Thoracic aorta (tissue), 2 donors: ENCODE results near the gene HSPB2. TPM values are rescaled to one million over a fixed set of nuclear protein-coding genes. Genes with fewer than 3 reads are reported as not detected.

Experiments used
- ATAC-seq: fragments of 150-250 bp; one replicate; pipeline ENCODE4 v1.8.0; 2017; ENCODE audit warnings: low read depth; ENCODE audit not compliant: insufficient number of reproducible peaks, low FRiP score
- DNase-seq: peaks from one replicate; pipeline ENCODE4 v3.0.0-alpha.2; 2020; ENCODE audit warnings: low spot score
- H3K27ac ChIP-seq, 2 donors: fragments of 200-600 bp; sonication (generic); 1 replicate in 1 of 2; 2 replicates in 1 of 2; pipeline ENCODE4 v1.5.1; 2016; ENCODE audit warnings: mild to moderate bottlenecking in 2 of 2, moderate library complexity in 2 of 2
- H3K27me3 ChIP-seq: fragments of 200-600 bp; sonication (generic); replicated peaks from 2 replicates; pipeline ENCODE4 v1.6.0; 2016; ENCODE audit warnings: mild to moderate bottlenecking; ENCODE audit not compliant: insufficient read depth
- H3K36me3 ChIP-seq: fragments of 200-600 bp; sonication (generic); one replicate; pipeline ENCODE4 v1.5.1; 2016
- H3K4me1 ChIP-seq, 2 donors: fragments of 200-600 bp; sonication (generic); 1 replicate in 1 of 2; 2 replicates in 1 of 2; pipeline versions ENCODE4 v1.5.1 to v1.6.0; 2016; ENCODE audit warnings: low read depth in 2 of 2, mild to moderate bottlenecking in 1 of 2; ENCODE audit not compliant: control insufficient read depth in 1 of 2
- H3K4me3 ChIP-seq: fragments of 200-600 bp; sonication (generic); 2 replicates; pipeline ENCODE4 v1.5.1; 2016; ENCODE audit warnings: mild to moderate bottlenecking
- H3K9me3 ChIP-seq: fragments of 200-600 bp; sonication (generic); 2 replicates; pipeline ENCODE4 v1.5.1; 2016
- total RNA-seq, 2 donors: library from RNA; depleted of rRNA; stranded (reverse); fragments of >200 nt; gene quantifications; one replicate each; pipeline versions ENCODE4 v1.1.0 to v1.2.3, GENCODE V29; 2016
- TF ChIP-seq, protein P1 (sequence below): fragments of 200-600 bp; sonication (generic); IDR thresholded peaks from one replicate; pipeline ENCODE4 v1.5.1; 2019; ENCODE audit warnings: antibody characterized with exemption

Gene HSPB2
- total RNA-seq, 2 donors from 2014 or later, result 2.2 to 3.1 TPM

DNA sequence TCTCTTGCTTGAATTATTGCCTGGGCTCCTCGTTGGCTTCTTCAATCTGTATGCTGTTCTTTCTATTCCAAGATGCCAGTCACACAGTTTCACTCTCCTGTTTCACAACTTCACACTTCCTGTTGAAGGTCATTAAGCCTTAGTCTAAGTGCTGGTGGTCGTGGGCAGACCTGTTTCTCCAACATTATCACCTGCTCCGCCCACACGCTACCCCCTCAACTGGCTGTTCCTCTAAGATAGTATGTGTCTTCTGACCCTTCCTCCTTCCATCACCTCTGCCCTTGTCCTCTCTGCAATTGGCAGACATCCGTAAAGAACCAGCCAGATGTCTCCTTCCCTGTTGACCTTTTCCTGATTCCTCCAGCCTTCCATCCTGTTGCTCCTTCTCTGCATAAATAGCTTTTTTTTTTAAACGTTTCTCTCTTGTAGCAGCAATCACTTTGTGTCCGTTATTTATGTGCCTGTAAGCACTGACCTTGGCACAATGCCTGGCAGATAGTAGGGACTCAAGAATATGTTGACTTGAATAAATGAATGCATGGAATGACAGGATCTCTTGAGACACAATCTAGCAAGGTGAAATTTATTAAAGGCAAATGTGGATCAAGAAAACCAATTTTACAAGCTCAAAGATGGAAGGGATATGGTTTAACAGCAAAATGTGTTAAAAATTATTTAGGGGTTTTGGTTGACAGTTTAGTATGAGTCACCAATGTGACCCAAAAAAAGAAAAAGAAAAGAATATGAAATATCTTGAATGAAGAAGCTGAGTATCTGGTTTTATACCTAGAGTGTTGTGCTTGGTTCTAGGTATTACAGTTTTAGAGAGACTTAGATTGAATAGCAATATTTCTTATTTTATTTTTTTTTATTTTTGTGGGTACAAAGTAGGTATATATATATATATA is 37.2 kb downstream of the HSPB2 start:
- H3K9me3 ChIP-seq, result no peaks in the 10 kb centered on the region
- no peaks in the 10 kb centered on the region for H3K27me3 ChIP-seq
- no peak overlapping the region for H3K4me3 ChIP-seq
- H3K36me3 ChIP-seq, result no peaks in the 10 kb centered on the region
- no peak for DNase-seq
- TF ChIP-seq, protein P1, sequence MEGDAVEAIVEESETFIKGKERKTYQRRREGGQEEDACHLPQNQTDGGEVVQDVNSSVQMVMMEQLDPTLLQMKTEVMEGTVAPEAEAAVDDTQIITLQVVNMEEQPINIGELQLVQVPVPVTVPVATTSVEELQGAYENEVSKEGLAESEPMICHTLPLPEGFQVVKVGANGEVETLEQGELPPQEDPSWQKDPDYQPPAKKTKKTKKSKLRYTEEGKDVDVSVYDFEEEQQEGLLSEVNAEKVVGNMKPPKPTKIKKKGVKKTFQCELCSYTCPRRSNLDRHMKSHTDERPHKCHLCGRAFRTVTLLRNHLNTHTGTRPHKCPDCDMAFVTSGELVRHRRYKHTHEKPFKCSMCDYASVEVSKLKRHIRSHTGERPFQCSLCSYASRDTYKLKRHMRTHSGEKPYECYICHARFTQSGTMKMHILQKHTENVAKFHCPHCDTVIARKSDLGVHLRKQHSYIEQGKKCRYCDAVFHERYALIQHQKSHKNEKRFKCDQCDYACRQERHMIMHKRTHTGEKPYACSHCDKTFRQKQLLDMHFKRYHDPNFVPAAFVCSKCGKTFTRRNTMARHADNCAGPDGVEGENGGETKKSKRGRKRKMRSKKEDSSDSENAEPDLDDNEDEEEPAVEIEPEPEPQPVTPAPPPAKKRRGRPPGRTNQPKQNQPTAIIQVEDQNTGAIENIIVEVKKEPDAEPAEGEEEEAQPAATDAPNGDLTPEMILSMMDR, result no peak
- no peak for ATAC-seq
- H3K27ac ChIP-seq, result peak overlapping the region in 1 of 2 donors; percentile 22
- peaks cover 13 to 32% of the 10 kb centered on the region in 2 donors for H3K4me1 ChIP-seq

DNA sequence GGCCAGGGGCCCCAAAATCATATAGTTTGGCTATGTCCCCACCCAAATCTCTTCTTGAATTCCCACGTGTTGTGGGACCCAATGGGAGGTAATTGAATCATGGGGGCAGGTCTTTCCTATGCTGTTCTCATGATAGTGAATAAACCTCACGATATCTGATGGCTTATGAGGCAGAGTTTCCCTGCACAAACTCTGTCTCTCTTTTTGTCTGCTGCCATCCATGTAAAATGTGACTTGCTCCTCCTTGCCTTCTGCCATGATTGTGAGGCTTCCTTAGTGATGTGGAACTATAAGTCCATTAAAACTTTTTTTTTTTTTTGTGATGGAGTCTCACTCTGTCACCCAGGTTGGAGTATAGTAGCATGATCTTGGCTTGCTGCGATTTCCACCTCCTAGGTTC is 39.0 kb downstream of the HSPB2 start:
- Histone ChIP-seq H3K9me3 (no peaks in the 10 kb centered on the region), H3K36me3 (no peaks in the 10 kb centered on the region), H3K27ac (no peak overlapping the region), H3K4me3 (no peak overlapping the region), H3K4me1 (peaks cover 0 to 15% of the 10 kb centered on the region in 2 donors), H3K27me3 (no peaks in the 10 kb centered on the region)
- no peak for DNase-seq
- no peak for ATAC-seq
- TF ChIP-seq, protein P1, result no peak

- DNase-seq (no peak), ATAC-seq (no peak)
- no peaks in the 10 kb centered on the region for H3K36me3 ChIP-seq
- TF ChIP-seq, protein P1, result no peak
- H3K27ac ChIP-seq, result no peak overlapping the region
- no peaks in the 10 kb centered on the region for H3K9me3 ChIP-seq
- no peaks in the 10 kb centered on the region for H3K27me3 ChIP-seq
- peaks cover 0 to 5% of the 10 kb centered on the region in 2 donors for H3K4me1 ChIP-seq
- H3K4me3 ChIP-seq, result no peak overlapping the region
These were observed 41.6 kb downstream of the HSPB2 start for GRCh38 chr11:111954154-111954553.

- ATAC-seq (no peak), DNase-seq (no peak)
- Histone ChIP-seq H3K36me3 (no peaks in the 10 kb centered on the region), H3K27ac (no peak overlapping the region), H3K4me3 (no peak overlapping the region), H3K27me3 (no peaks in the 10 kb centered on the region), H3K9me3 (no peaks in the 10 kb centered on the region), H3K4me1 (no peaks in the 10 kb centered on the region)
- TF ChIP-seq, protein P1, result no peak
These were observed 45.3 kb downstream of the HSPB2 start for GRCh38 chr11:111957663-111958444.

GRCh38 chr11:111960916-111961315 is 48.4 kb downstream of the HSPB2 start:
- Histone ChIP-seq H3K27me3 (no peaks in the 10 kb centered on the region), H3K36me3 (no peaks in the 10 kb centered on the region), H3K4me1 (no peaks in the 10 kb centered on the region), H3K27ac (no peak overlapping the region), H3K4me3 (no peak overlapping the region), H3K9me3 (no peaks in the 10 kb centered on the region)
- no peak for DNase-seq
- TF ChIP-seq, protein P1, result no peak
- no peak for ATAC-seq
